ENCODE results near the gene ARHGEF7.

Gene ARHGEF7

DNA sequence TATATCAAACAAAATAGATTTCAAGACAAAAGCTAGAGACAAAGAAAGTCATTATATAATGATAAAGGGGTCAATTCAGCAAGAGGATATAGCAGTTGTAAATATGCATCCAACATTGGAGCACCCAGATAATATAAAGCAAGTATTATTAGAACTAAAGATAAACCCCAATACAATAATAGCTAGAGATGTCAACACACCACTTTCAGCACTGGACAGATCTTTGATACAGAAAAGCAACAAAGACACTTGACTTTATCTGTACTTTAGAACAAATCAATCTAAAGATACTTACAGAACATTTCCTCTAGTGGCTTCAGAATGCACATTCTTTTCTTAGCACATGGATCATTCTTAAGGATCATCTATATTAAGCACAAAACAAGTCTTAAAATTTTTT, 146.2 kb downstream of the ARHGEF7 start:
- no peaks in the 10 kb centered on the region for H3K27me3 ChIP-seq (ENCODE audit: low read depth, low read length)
- no peak overlapping the region for H3K4me3 ChIP-seq (ENCODE audit: low read depth in 1 of 2, low read length in 2 of 2)
- H3K27ac ChIP-seq (ENCODE audit: low read length) = no peak overlapping the region
- H3K36me3 ChIP-seq (ENCODE audit: control insufficient read depth in 1 of 2, insufficient read depth in 2 of 2, low read length in 2 of 2) = peaks cover 13 to 31% of the 10 kb centered on the region in 2 donors
- H3K9me3 ChIP-seq (ENCODE audit: control insufficient read depth in 1 of 2, low read length in 2 of 2) = no peaks in the 10 kb centered on the region
- H3K4me1 ChIP-seq (ENCODE audit: control insufficient read depth in 1 of 2, insufficient read depth in 2 of 2, low read length in 2 of 2) = no peaks in the 10 kb centered on the region

DNA sequence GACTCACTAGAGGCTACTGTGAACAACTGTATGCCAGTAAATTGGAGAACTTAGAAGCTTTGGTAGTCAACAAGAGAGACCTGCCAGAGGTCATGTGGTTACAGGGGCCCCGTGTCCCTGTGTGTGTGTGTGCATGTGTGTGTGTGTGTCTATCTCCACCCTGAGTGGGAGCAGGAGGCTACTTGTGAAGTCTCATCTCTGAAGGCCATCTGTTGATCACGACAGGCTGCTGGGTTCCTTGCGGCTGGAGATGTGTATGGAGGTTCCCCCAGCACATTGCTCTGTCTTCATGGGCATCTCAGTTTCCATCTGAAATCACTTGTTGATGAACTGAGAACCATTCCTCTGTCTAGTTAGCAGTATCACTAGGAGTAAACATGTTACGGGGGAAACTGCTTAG, 147.2 kb downstream of the ARHGEF7 start:
- H3K4me1 ChIP-seq (ENCODE audit: control insufficient read depth in 1 of 2, insufficient read depth in 2 of 2, low read length in 2 of 2) = no peaks in the 10 kb centered on the region
- no peaks in the 10 kb centered on the region for H3K9me3 ChIP-seq (ENCODE audit: control insufficient read depth in 1 of 2, low read length in 2 of 2)
- no peak overlapping the region for H3K27ac ChIP-seq (ENCODE audit: low read length)
- peaks cover 13 to 34% of the 10 kb centered on the region in 2 donors for H3K36me3 ChIP-seq (ENCODE audit: control insufficient read depth in 1 of 2, insufficient read depth in 2 of 2, low read length in 2 of 2)
- no peaks in the 10 kb centered on the region for H3K27me3 ChIP-seq (ENCODE audit: low read depth, low read length)
- no peak overlapping the region for H3K4me3 ChIP-seq (ENCODE audit: low read depth in 1 of 2, low read length in 2 of 2)

DNA sequence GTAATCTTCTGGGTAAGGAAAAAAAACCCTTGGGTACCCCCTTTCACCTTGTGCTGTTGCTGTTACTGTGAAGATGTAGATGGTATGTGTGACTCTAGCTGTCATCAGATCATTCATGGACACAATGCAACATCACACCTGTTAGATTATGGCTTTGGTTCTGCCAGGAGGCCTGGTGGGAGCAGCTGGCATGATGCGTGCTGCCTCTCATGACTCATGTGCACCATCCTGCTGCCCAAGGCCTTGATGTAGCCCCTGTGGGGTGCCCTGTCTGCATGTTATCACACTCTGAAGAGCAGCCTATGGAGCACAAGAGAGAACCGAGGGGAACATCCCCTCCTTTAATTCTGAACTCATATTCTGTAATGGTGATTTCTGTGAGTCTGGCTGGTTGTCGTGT, 147.6 kb downstream of the ARHGEF7 start:
- Histone ChIP-seq H3K4me3 (ENCODE audit: low read depth in 1 of 2, low read length in 2 of 2) (no peak overlapping the region), H3K27me3 (ENCODE audit: low read depth, low read length) (no peaks in the 10 kb centered on the region), H3K9me3 (ENCODE audit: control insufficient read depth in 1 of 2, low read length in 2 of 2) (no peaks in the 10 kb centered on the region), H3K27ac (ENCODE audit: low read length) (no peak overlapping the region), H3K4me1 (ENCODE audit: control insufficient read depth in 1 of 2, insufficient read depth in 2 of 2, low read length in 2 of 2) (no peaks in the 10 kb centered on the region), H3K36me3 (ENCODE audit: control insufficient read depth in 1 of 2, insufficient read depth in 2 of 2, low read length in 2 of 2) (peaks cover 13 to 34% of the 10 kb centered on the region in 2 donors)

GRCh38 chr13:111263566-111263965, 148.5 kb downstream of the ARHGEF7 start:
- H3K4me3 ChIP-seq (ENCODE audit: low read depth in 1 of 2, low read length in 2 of 2) = no peak overlapping the region
- no peaks in the 10 kb centered on the region for H3K9me3 ChIP-seq (ENCODE audit: control insufficient read depth in 1 of 2, low read length in 2 of 2)
- no peaks in the 10 kb centered on the region for H3K4me1 ChIP-seq (ENCODE audit: control insufficient read depth in 1 of 2, insufficient read depth in 2 of 2, low read length in 2 of 2)
- H3K36me3 ChIP-seq (ENCODE audit: control insufficient read depth in 1 of 2, insufficient read depth in 2 of 2, low read length in 2 of 2) = peaks cover 7 to 32% of the 10 kb centered on the region in 2 donors
- H3K27me3 ChIP-seq (ENCODE audit: low read depth, low read length) = no peaks in the 10 kb centered on the region
- no peak overlapping the region for H3K27ac ChIP-seq (ENCODE audit: low read length)

DNA sequence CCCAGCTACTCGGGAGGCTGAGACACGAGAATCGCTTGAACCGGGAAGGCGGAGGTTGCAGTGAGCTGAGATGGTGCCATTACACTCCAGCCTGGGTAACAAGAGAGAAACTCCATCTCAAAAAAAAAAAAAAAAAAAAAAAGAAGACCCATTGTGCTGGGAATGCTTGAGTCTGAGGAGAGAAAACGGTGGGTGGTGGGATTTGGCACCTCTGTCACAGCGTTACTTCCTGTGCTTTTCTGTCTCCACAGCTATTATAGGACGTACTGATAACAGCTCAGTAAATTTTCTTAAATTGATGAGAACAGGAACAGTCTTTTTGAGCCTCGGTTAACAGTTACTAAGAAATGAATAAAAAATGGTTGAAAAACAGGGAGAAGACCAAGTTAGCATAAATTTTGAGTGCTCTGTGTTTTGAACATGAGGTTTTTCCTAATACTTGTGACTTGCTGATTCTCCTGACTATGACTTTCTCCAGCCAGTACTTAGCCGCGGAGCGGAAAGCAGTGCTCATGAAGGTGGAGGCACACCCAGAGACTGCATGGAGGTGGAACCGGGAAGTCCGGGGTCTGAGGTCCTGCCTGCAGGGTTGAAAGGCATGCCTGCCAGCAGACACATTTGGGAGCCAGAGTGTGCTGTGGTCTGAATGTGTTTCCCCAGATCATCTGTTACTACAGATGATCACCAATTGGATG, 150.0 kb downstream of the ARHGEF7 start:
- peaks cover 4 to 42% of the 10 kb centered on the region in 2 donors for H3K36me3 ChIP-seq (ENCODE audit: control insufficient read depth in 1 of 2, insufficient read depth in 2 of 2, low read length in 2 of 2)
- H3K27me3 ChIP-seq (ENCODE audit: low read depth, low read length) = no peaks in the 10 kb centered on the region
- no peak overlapping the region for H3K27ac ChIP-seq (ENCODE audit: low read length)
- no peaks in the 10 kb centered on the region for H3K4me1 ChIP-seq (ENCODE audit: control insufficient read depth in 1 of 2, insufficient read depth in 2 of 2, low read length in 2 of 2)
- H3K4me3 ChIP-seq (ENCODE audit: low read depth in 1 of 2, low read length in 2 of 2) = no peak overlapping the region
- no peaks in the 10 kb centered on the region for H3K9me3 ChIP-seq (ENCODE audit: control insufficient read depth in 1 of 2, low read length in 2 of 2)

DNA sequence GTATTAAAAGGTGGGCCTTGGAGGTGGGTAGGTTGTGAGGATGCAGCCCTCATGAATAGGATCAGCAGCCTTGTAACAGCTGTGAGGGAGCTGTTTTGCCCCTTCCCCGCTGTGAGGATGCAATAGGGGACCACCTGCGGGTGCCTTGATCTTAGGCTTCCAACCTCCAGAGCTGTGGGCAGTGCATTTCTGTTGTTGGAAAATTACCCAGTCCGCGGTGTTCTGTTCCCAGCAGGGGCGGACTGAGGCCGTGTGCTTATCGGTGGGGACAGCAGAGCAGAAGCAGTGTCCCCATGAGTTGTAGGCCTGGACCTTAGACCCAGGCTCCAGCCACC, 150.6 kb downstream of the ARHGEF7 start:
- no peaks in the 10 kb centered on the region for H3K4me1 ChIP-seq (ENCODE audit: control insufficient read depth in 1 of 2, insufficient read depth in 2 of 2, low read length in 2 of 2)
- H3K36me3 ChIP-seq (ENCODE audit: control insufficient read depth in 1 of 2, insufficient read depth in 2 of 2, low read length in 2 of 2) = peaks cover 4 to 46% of the 10 kb centered on the region in 2 donors
- no peaks in the 10 kb centered on the region for H3K27me3 ChIP-seq (ENCODE audit: low read depth, low read length)
- H3K27ac ChIP-seq (ENCODE audit: low read length) = no peak overlapping the region
- H3K9me3 ChIP-seq (ENCODE audit: control insufficient read depth in 1 of 2, low read length in 2 of 2) = no peaks in the 10 kb centered on the region
- H3K4me3 ChIP-seq (ENCODE audit: low read depth in 1 of 2, low read length in 2 of 2) = no peak overlapping the region

GRCh38 chr13:111267205-111267604, 152.1 kb downstream of the ARHGEF7 start:
- peaks cover 11 to 46% of the 10 kb centered on the region in 2 donors for H3K36me3 ChIP-seq (ENCODE audit: control insufficient read depth in 1 of 2, insufficient read depth in 2 of 2, low read length in 2 of 2)
- peaks cover 0 to 7% of the 10 kb centered on the region in 2 donors for H3K4me1 ChIP-seq (ENCODE audit: control insufficient read depth in 1 of 2, insufficient read depth in 2 of 2, low read length in 2 of 2)
- H3K27me3 ChIP-seq (ENCODE audit: low read depth, low read length) = no peaks in the 10 kb centered on the region
- H3K27ac ChIP-seq (ENCODE audit: low read length) = no peak overlapping the region
- no peak overlapping the region for H3K4me3 ChIP-seq (ENCODE audit: low read depth in 1 of 2, low read length in 2 of 2)
- no peaks in the 10 kb centered on the region for H3K9me3 ChIP-seq (ENCODE audit: control insufficient read depth in 1 of 2, low read length in 2 of 2)

DNA sequence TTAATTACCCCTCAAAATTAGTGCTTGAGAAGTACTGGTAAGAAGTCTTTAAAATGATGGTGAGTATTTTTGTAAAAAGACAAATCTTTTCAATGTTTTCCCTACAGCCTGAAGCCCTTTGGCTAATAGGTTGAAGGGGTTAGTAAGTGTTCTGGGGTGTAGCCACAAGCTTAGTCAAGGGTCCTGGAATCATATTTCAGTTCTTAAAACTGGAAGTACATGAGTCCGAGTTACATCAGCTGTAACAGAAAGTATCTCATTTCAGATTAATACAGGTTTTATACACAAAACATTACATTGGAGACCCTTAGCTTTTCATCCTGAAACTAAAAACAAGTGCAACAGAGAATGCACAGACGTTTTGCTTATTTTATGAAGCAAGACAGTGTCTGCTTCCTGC, 152.7 kb downstream of the ARHGEF7 start:
- H3K27me3 ChIP-seq (ENCODE audit: low read depth, low read length) = no peaks in the 10 kb centered on the region
- no peak overlapping the region for H3K4me3 ChIP-seq (ENCODE audit: low read depth in 1 of 2, low read length in 2 of 2)
- H3K27ac ChIP-seq (ENCODE audit: low read length) = no peak overlapping the region
- no peaks in the 10 kb centered on the region for H3K9me3 ChIP-seq (ENCODE audit: control insufficient read depth in 1 of 2, low read length in 2 of 2)
- H3K36me3 ChIP-seq (ENCODE audit: control insufficient read depth in 1 of 2, insufficient read depth in 2 of 2, low read length in 2 of 2) = peaks cover 13 to 42% of the 10 kb centered on the region in 2 donors
- H3K4me1 ChIP-seq (ENCODE audit: control insufficient read depth in 1 of 2, insufficient read depth in 2 of 2, low read length in 2 of 2) = peaks cover 0 to 7% of the 10 kb centered on the region in 2 donors

DNA sequence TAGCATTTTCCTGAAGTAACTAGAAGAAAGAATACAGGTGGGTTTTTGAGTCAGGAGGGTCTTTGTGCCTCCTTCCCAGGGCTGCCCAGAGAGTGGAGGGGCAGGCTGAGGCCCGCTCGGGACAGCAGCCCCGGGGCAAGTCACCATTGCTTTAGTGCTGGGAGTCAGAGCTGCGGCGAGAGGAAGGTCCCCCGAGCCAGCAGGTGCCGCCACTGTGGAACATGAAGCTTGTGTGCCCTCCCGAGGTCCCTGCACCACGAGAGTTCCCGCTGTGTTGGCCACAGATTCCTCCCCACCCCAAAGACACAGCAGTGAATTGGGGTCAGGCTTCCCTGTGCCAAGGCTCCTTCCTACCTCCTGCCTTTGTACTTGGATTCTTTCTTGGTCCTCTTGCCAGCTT, 154.4 kb downstream of the ARHGEF7 start:
- no peak overlapping the region for H3K4me3 ChIP-seq (ENCODE audit: low read depth in 1 of 2, low read length in 2 of 2)
- peaks cover 0 to 7% of the 10 kb centered on the region in 2 donors for H3K4me1 ChIP-seq (ENCODE audit: control insufficient read depth in 1 of 2, insufficient read depth in 2 of 2, low read length in 2 of 2)
- no peak overlapping the region for H3K27ac ChIP-seq (ENCODE audit: low read length)

DNA sequence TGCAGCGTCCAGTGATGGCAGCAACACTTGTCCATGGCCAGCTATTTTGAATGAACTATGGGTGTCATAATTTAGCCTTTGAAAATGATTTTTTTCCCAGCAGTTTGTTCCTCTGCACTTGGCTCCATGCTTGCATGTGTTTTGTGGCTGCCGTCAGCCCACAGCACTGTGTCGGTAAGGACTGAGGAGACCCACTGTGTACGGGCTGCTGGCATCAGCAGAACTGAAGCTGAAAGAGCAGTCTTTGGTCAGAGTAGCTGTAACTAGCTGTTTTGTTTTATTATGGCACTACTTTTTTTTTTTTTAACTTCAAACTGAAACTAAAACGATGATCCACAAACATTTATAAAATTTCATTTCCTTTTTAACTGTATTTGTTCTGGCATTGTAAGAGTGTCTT, 155.0 kb downstream of the ARHGEF7 start:
- peaks cover 0 to 7% of the 10 kb centered on the region in 2 donors for H3K4me1 ChIP-seq (ENCODE audit: control insufficient read depth in 1 of 2, insufficient read depth in 2 of 2, low read length in 2 of 2)
- H3K27ac ChIP-seq (ENCODE audit: low read length) = no peak overlapping the region
- H3K36me3 ChIP-seq (ENCODE audit: control insufficient read depth in 1 of 2, insufficient read depth in 2 of 2, low read length in 2 of 2) = peaks cover 27 to 50% of the 10 kb centered on the region in 2 donors
- no peaks in the 10 kb centered on the region for H3K27me3 ChIP-seq (ENCODE audit: low read depth, low read length)
- H3K4me3 ChIP-seq (ENCODE audit: low read depth in 1 of 2, low read length in 2 of 2) = no peak overlapping the region
- H3K9me3 ChIP-seq (ENCODE audit: control insufficient read depth in 1 of 2, low read length in 2 of 2) = no peaks in the 10 kb centered on the region

More for the DNA sequence above, 154.4 kb downstream of the ARHGEF7 start:
- Histone ChIP-seq H3K9me3 (ENCODE audit: control insufficient read depth in 1 of 2, low read length in 2 of 2) (no peaks in the 10 kb centered on the region), H3K27me3 (ENCODE audit: low read depth, low read length) (no peaks in the 10 kb centered on the region), H3K36me3 (ENCODE audit: control insufficient read depth in 1 of 2, insufficient read depth in 2 of 2, low read length in 2 of 2) (peaks cover 24 to 50% of the 10 kb centered on the region in 2 donors)

DNA sequence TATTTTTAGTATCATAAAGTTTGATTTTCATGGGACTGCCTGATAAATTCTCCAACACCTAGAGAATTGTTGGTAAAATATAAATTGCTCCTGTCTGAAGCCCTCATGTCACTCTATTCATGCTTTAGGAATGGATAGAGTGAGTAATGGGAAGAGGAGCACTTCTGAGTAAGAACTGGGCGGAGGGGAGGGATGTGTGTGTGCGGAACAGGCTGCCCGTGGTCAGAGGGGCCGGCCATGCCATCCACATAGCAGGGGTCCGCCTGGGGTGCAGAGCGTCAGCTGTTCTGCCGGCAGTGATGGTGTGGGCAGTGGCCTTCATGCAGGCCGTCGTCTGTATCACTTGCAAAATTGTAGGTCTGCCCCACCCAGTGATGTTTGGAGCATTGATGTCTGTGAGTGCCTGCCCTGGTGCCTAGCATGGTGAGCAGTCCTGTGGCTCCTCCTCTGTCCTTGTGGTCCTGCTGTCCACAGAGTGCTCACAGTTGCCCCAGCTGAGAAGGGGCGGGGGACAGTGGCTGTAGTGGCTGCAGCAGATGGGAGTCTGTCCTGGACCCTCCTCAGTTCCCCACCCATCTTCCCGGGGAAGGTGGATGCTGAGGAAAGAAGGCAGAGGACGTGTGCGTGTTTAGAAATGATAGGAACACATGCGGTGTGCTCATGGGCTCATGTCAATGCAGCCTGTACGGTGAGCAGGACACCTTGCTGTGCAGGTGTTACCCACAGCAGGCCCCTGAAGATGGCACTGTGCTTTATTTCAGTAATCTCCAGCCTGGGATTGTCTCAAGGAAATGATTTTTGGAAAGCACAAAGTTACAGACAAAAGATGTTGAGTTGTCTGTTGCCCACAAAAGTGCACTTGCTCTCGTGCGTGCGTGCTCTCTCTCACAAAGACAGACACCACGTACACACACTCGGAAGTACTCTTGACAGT, 155.9 kb downstream of the ARHGEF7 start:
- Histone ChIP-seq H3K27ac (ENCODE audit: low read length) (no peak overlapping the region), H3K4me1 (ENCODE audit: control insufficient read depth in 1 of 2, insufficient read depth in 2 of 2, low read length in 2 of 2) (peaks cover 0 to 7% of the 10 kb centered on the region in 2 donors), H3K9me3 (ENCODE audit: control insufficient read depth in 1 of 2, low read length in 2 of 2) (no peaks in the 10 kb centered on the region), H3K27me3 (ENCODE audit: low read depth, low read length) (no peaks in the 10 kb centered on the region), H3K4me3 (ENCODE audit: low read depth in 1 of 2, low read length in 2 of 2) (no peak overlapping the region), H3K36me3 (ENCODE audit: control insufficient read depth in 1 of 2, insufficient read depth in 2 of 2, low read length in 2 of 2) (peaks cover 35 to 48% of the 10 kb centered on the region in 2 donors)

Data from muscle layer of duodenum (tissue), 2 donors.